Measurements from ENCODE around the gene GPC3.

- TF ChIP-seq POLR2A (IDR thresholded peaks at IDR 0.05): no peak
- TF ChIP-seq CTCF (IDR thresholded peaks at IDR 0.05): no peak
- no peak for TF ChIP-seq POLR2AphosphoS5 (IDR thresholded peaks at IDR 0.05; ENCODE audit: insufficient read depth in 1 of 2, low read depth in 1 of 2)
Measured at GRCh38 chrX:133985967-133986683, 731 bp upstream of the GPC3 start.
